GM12873 (cell line): Measurements from ENCODE around the gene LUZP4.

Source experiments
- TF ChIP-seq, protein P1 (sequence below): IDR thresholded peaks from 2 replicates; pipeline ENCODE4 v1.5.1; 2012; ENCODE audit warnings: low read depth, mild to moderate bottlenecking, moderate library complexity, low read length, control low read depth; ENCODE audit not compliant: insufficient read depth; ENCODE audit errors: missing control alignments

Gene LUZP4

DNA sequence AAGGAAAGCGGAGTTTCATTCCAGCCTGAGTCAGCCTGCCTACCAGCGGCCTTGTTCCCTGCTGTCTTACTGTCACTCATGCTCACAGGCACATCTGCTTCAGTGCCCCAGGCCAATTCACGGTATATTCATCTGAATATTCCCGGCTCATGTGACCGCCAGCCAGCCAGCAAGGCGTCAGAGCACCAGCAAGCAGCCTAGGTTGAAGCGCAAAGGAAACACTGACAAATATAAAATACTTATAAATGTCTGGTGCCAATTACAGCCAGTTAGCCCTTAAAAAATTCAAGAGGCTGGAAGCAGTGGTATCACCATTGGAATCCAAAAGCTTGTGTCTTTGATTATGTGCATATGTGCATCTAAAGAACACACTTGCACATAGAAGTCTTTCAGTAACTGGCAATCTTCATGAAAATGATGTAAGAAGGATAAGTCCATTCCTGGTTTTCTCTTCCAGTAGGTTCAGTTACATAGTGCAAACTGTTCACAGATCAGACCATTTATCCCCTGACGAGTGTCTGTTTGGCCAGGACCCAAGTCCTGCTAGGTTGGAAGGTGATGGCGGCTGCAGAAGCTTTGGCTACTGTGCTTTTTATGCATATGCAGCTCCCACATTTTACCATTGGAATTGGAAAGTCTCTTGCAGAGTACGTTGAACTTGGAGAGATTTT is 61.3 kb downstream of the LUZP4 start:
- TF ChIP-seq, protein P1, sequence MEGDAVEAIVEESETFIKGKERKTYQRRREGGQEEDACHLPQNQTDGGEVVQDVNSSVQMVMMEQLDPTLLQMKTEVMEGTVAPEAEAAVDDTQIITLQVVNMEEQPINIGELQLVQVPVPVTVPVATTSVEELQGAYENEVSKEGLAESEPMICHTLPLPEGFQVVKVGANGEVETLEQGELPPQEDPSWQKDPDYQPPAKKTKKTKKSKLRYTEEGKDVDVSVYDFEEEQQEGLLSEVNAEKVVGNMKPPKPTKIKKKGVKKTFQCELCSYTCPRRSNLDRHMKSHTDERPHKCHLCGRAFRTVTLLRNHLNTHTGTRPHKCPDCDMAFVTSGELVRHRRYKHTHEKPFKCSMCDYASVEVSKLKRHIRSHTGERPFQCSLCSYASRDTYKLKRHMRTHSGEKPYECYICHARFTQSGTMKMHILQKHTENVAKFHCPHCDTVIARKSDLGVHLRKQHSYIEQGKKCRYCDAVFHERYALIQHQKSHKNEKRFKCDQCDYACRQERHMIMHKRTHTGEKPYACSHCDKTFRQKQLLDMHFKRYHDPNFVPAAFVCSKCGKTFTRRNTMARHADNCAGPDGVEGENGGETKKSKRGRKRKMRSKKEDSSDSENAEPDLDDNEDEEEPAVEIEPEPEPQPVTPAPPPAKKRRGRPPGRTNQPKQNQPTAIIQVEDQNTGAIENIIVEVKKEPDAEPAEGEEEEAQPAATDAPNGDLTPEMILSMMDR = no peak

DNA sequence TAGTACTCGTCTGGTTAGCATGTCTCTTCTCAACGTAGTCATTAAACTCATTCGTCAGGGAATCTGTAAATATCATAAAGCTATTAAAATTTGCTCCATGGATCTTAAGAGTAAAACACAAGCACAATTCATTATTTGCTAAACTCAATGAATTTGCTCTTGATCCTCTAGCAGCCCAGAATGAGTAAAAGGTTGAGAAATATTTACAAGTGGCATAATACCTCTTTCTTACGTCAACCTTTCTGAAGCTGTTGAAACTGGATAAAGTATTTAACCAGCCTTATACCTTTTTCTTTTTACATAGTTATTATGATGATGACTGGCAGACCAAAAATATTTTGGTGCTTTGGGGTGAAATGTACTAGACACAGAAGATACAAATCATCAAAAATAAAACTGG is 66.9 kb downstream of the LUZP4 start:
- TF ChIP-seq, protein P1 = no peak
